ENCODE measurements around the gene PHLDB3.

DNA sequence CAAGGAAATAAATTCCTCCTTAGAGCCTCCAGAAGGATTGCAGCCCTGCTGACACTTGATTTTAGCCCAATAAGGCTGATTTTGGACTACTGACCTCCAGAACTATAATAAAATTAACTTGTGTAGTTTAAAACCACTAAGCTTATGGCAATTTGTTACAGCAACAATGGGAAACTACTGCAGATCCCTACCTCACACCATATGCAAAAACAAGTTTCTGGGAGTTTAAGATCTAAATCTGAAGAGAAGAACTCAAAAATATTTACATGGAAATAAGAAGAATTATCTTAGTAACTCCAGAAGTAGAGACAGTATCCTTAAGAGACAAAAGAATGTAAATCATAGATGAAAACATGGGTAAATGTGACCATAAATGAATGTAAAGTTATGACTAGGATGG, 34.4 kb upstream of the PHLDB3 start:
- TF ChIP-seq, protein P1, sequence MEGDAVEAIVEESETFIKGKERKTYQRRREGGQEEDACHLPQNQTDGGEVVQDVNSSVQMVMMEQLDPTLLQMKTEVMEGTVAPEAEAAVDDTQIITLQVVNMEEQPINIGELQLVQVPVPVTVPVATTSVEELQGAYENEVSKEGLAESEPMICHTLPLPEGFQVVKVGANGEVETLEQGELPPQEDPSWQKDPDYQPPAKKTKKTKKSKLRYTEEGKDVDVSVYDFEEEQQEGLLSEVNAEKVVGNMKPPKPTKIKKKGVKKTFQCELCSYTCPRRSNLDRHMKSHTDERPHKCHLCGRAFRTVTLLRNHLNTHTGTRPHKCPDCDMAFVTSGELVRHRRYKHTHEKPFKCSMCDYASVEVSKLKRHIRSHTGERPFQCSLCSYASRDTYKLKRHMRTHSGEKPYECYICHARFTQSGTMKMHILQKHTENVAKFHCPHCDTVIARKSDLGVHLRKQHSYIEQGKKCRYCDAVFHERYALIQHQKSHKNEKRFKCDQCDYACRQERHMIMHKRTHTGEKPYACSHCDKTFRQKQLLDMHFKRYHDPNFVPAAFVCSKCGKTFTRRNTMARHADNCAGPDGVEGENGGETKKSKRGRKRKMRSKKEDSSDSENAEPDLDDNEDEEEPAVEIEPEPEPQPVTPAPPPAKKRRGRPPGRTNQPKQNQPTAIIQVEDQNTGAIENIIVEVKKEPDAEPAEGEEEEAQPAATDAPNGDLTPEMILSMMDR (IDR thresholded peaks at IDR 0.05), result no peak
- TF ChIP-seq POLR2A (IDR thresholded peaks at IDR 0.05) (no peak), POLR2AphosphoS5 (IDR thresholded peaks at IDR 0.05) (no peak), EP300 (IDR thresholded peaks at IDR 0.05) (no peak)

Measured in sigmoid colon (tissue), 4 donors.